Head of caudate nucleus (tissue), 42 donors: ENCODE results near the gene GSTT4.
A peak's percentile ranks its signal among the peaks of the same experiment; 100 is the strongest.

Source experiments
- DNase-seq, 42 donors: peaks; one replicate each; pipeline versions ENCODE4 v3.0.0 to v3.0.0-alpha.2; 2020 to 2021; ENCODE audit warnings: mixed read lengths in 7 of 42
- intact Hi-C: fragments of 100-400 bp; cut with DNase I; formaldehyde crosslinking; loops from one replicate; pipeline ENCODE4 v1.15.0; 2022

Gene GSTT4

GRCh38 chr22:24027389-24027975, 22.2 kb upstream of the GSTT4 start:
- intact Hi-C loops: no loop called here
- peak in 1 of 42 donors; percentile 35 for DNase-seq

GRCh38 chr22:24026733-24027132, 21.5 kb upstream of the GSTT4 start:
- intact Hi-C loops: no loop called here
- no peak for DNase-seq

GRCh38 chr22:24026056-24026455, 20.8 kb upstream of the GSTT4 start:
- intact Hi-C loops: no loop called here
- DNase-seq: no peak

GRCh38 chr22:24025475-24025874, 20.2 kb upstream of the GSTT4 start:
- no peak for DNase-seq
- intact Hi-C loops: no loop called here

- no peak for DNase-seq
- intact Hi-C loops: no loop called here
Measured at GRCh38 chr22:24024354-24024753, 19.1 kb upstream of the GSTT4 start.

- intact Hi-C loops: no loop called here
- no peak for DNase-seq
Measured at GRCh38 chr22:24023204-24023789, 18.0 kb upstream of the GSTT4 start.

- DNase-seq: no peak
- intact Hi-C loops: no loop called here
Measured at GRCh38 chr22:24021304-24021703, 16.1 kb upstream of the GSTT4 start.

- intact Hi-C loops: no loop called here
- no peak for DNase-seq
Measured at GRCh38 chr22:24016156-24016555, 10.9 kb upstream of the GSTT4 start.

GRCh38 chr22:24011735-24012068, 6.4 kb upstream of the GSTT4 start:
- peak in 3 of 42 donors; percentile 22 to 28 (median 26) for DNase-seq
- intact Hi-C loops: no loop called here

GRCh38 chr22:24010018-24010391, 4.8 kb upstream of the GSTT4 start:
- intact Hi-C loops: no loop called here
- DNase-seq: no peak

- intact Hi-C loops: no loop called here
- no peak for DNase-seq
Measured at GRCh38 chr22:24009227-24010017, 4.2 kb upstream of the GSTT4 start.

GRCh38 chr22:24008381-24009226, 3.4 kb upstream of the GSTT4 start:
- no peak for DNase-seq
- intact Hi-C loops: no loop called here

GRCh38 chr22:24008022-24008283, 2.7 kb upstream of the GSTT4 start:
- no peak for DNase-seq
- intact Hi-C loops: no loop called here

GRCh38 chr22:24007253-24008021, 2.2 kb upstream of the GSTT4 start:
- intact Hi-C loops: no loop called here
- no peak for DNase-seq

GRCh38 chr22:24006914-24007214, 1.6 kb upstream of the GSTT4 start:
- intact Hi-C loops: no loop called here
- no peak for DNase-seq

- no peak for DNase-seq
- intact Hi-C loops: no loop called here
Measured at GRCh38 chr22:24006207-24006913, 1.1 kb upstream of the GSTT4 start.

GRCh38 chr22:24003887-24004286, 1.4 kb downstream of the GSTT4 start:
- intact Hi-C loops: no loop called here
- no peak for DNase-seq

- intact Hi-C loops: no loop called here
- DNase-seq: no peak
Measured at GRCh38 chr22:24002851-24003250, 2.4 kb downstream of the GSTT4 start.

- intact Hi-C loops: no loop called here
- no peak for DNase-seq
Measured at GRCh38 chr22:24002272-24002671, 3.0 kb downstream of the GSTT4 start.
